Fibroblast of pulmonary artery (primary cell): Measurements from ENCODE around the gene ELANE.
"Not testable (repeated sequence)": the region's sequence is repeated elsewhere in the genome, so short reads cannot be mapped to it uniquely, and the experiment has no call there.

Source experiments
- DNase-seq: peaks from one replicate; pipeline ENCODE4 v3.0.0-alpha.2; 2010; ENCODE audit warnings: low read depth
- H3K4me3 ChIP-seq: replicated peaks from 2 replicates; pipeline ENCODE4 v1.5.1; 2011; ENCODE audit warnings: low read depth, mild to moderate bottlenecking, control low read depth, low read length, moderate library complexity
- CTCF ChIP-seq: IDR thresholded peaks from 2 replicates; pipeline ENCODE4 v1.5.1; 2011; ENCODE audit warnings: mild to moderate bottlenecking, control low read depth, low read length, inconsistent platforms; ENCODE audit errors: missing control alignments

Gene ELANE

GRCh38 chr19:835210-835810 is 16.8 kb upstream of the ELANE start:
- no peak for TF ChIP-seq CTCF
- DNase-seq, result no peak
- H3K4me3 ChIP-seq, result no peak overlapping the region

GRCh38 chr19:840519-841206 is 11.4 kb upstream of the ELANE start, which contains the start of gene PRTN3:
Gene PRTN3, plus strand, starts transcription at chr19:840999. Its CDS starts 10 bp downstream, at chr19:841009.
- DNase-seq, result no peak
- no peak within 1 kb of the TSS for H3K4me3 ChIP-seq
- no peak for TF ChIP-seq CTCF

- not testable (repeated sequence) for H3K4me3 ChIP-seq, DNase-seq
Observed at GRCh38 chr19:842802-843179, 9.3 kb upstream of the ELANE start.

GRCh38 chr19:843180-843835 is 8.8 kb upstream of the ELANE start:
- no peak for DNase-seq
- no peak overlapping the region for H3K4me3 ChIP-seq
- no peak for TF ChIP-seq CTCF

- no peak for DNase-seq
- no peak for TF ChIP-seq CTCF
- H3K4me3 ChIP-seq, result no peak overlapping the region
Observed at GRCh38 chr19:843836-844545, 8.1 kb upstream of the ELANE start.

GRCh38 chr19:844546-844971 is 7.5 kb upstream of the ELANE start:
- DNase-seq, result no peak
- no peak overlapping the region for H3K4me3 ChIP-seq
- TF ChIP-seq CTCF, result no peak

- TF ChIP-seq CTCF, result no peak
- DNase-seq, result no peak
- no peak overlapping the region for H3K4me3 ChIP-seq
Observed at GRCh38 chr19:845707-846521, 6.2 kb upstream of the ELANE start.
